Breast epithelium (tissue), 4 donors: ENCODE data around the gene MAPRE2. TPM values are rescaled to one million over a fixed set of nuclear protein-coding genes. Genes with fewer than 3 reads are reported as not detected.

ENCODE experiments used
- DNase-seq, 2 donors: peaks; one replicate each; pipeline ENCODE4 v3.0.0-alpha.2; 2019; ENCODE audit warnings: low spot score in 2 of 2
- H3K27ac ChIP-seq, 2 donors: fragments of 200-600 bp; sonication (generic) in 1 of 2; one replicate each; pipeline ENCODE4 v1.5.1; 2016 to 2019; ENCODE audit warnings: mild to moderate bottlenecking in 1 of 2
- H3K27me3 ChIP-seq, 2 donors: fragments of 200-600 bp; sonication (generic) in 1 of 2; one replicate each; pipeline versions ENCODE4 v1.5.1 to v1.6.0; 2017 to 2019; ENCODE audit warnings: control low read depth in 1 of 2, mild to moderate bottlenecking in 1 of 2
- H3K36me3 ChIP-seq: fragments of 200-600 bp; one replicate; pipeline ENCODE4 v1.5.1; 2019
- H3K4me1 ChIP-seq, 2 donors: fragments of 200-600 bp; sonication (generic); one replicate each; pipeline ENCODE4 v1.5.1; 2016 to 2019; ENCODE audit warnings: control low read depth in 1 of 2
- H3K4me3 ChIP-seq, 3 donors: fragments of 200-600 bp; sonication (generic); 1 replicate in 2 of 3; 2 replicates in 1 of 3; pipeline ENCODE4 v1.5.1; 2016 to 2019; ENCODE audit warnings: mild to moderate bottlenecking in 3 of 3, moderate library complexity in 2 of 3
- H3K9me3 ChIP-seq, 2 donors: fragments of 200-600 bp; sonication (generic) in 1 of 2; one replicate each; pipeline ENCODE4 v1.5.1; 2016 to 2019; ENCODE audit warnings: control low read depth in 1 of 2
- CTCF ChIP-seq, 3 donors: fragments of 450-650 bp; IDR thresholded peaks; one replicate each; pipeline ENCODE4 v1.5.1; 2016 to 2017; ENCODE audit warnings: antibody characterized with exemption in 3 of 3, mild to moderate bottlenecking in 3 of 3, moderate library complexity in 3 of 3
- POLR2A ChIP-seq: fragments of 450-650 bp; IDR thresholded peaks from one replicate; pipeline ENCODE4 v1.6.1; 2016; ENCODE audit warnings: antibody characterized with exemption, mild to moderate bottlenecking, moderate library complexity
- POLR2AphosphoS5 ChIP-seq, 3 donors: sonication (generic); formaldehyde crosslinking; IDR thresholded peaks; one replicate each; pipeline ENCODE4 v1.6.1; 2017; ENCODE audit warnings: antibody characterized with exemption in 3 of 3
- intact Hi-C: fragments of 100-400 bp; cut with DNase I; formaldehyde crosslinking; loops from one replicate; pipeline ENCODE4 v1.15.1; 2023; ENCODE audit warnings: low total_unique reads
- total RNA-seq, 3 donors: library from RNA; depleted of rRNA; stranded (reverse); fragments of >200 nt; gene quantifications; one replicate each; pipeline ENCODE4 v1.1.0, GENCODE V29; 2016

The MAPRE2 gene
- total RNA-seq, 3 donors from 2014 or later: 17.0 to 38.8 (median 21.3) TPM

GRCh38 chr18:35134190-35134730 lies 93.0 kb downstream of the MAPRE2 start:
- Histone ChIP-seq H3K36me3 (peaks cover 7% of the 10 kb centered on the region), H3K4me1 (no peaks in the 10 kb centered on the region)
- intact Hi-C loops: no loop called here

GRCh38 chr18:35134791-35135531 lies 93.7 kb downstream of the MAPRE2 start:
- H3K27ac ChIP-seq: no peak overlapping the region
- intact Hi-C loops: no loop called here
- H3K27me3 ChIP-seq: no peaks in the 10 kb centered on the region
- no peak overlapping the region for H3K4me3 ChIP-seq
- no peak for TF ChIP-seq POLR2AphosphoS5 (IDR thresholded peaks at IDR 0.05)
- no peak for TF ChIP-seq POLR2A
- TF ChIP-seq CTCF (IDR thresholded peaks at IDR 0.05): no peak
- H3K4me1 ChIP-seq: no peaks in the 10 kb centered on the region
- H3K36me3 ChIP-seq: peaks cover under 1% of the 10 kb centered on the region
- no peak for DNase-seq
- no peaks in the 10 kb centered on the region for H3K9me3 ChIP-seq

More at GRCh38 chr18:35134190-35134730, 93.0 kb downstream of the MAPRE2 start:
- H3K4me3 ChIP-seq: no peak overlapping the region
- DNase-seq: no peak
- TF ChIP-seq CTCF (IDR thresholded peaks at IDR 0.05) (no peak), POLR2AphosphoS5 (IDR thresholded peaks at IDR 0.05) (no peak), POLR2A (no peak)
- no peaks in the 10 kb centered on the region for H3K9me3 ChIP-seq
- H3K27ac ChIP-seq: no peak overlapping the region
- no peaks in the 10 kb centered on the region for H3K27me3 ChIP-seq

GRCh38 chr18:35136248-35136647 lies 95.0 kb downstream of the MAPRE2 start:
- no peak overlapping the region for H3K27ac ChIP-seq
- no peaks in the 10 kb centered on the region for H3K4me1 ChIP-seq
- no peaks in the 10 kb centered on the region for H3K9me3 ChIP-seq
- DNase-seq: no peak
- TF ChIP-seq POLR2AphosphoS5 (IDR thresholded peaks at IDR 0.05) (no peak), POLR2A (no peak), CTCF (IDR thresholded peaks at IDR 0.05) (no peak)
- intact Hi-C loops: no loop called here
- no peak overlapping the region for H3K4me3 ChIP-seq
- H3K27me3 ChIP-seq: no peaks in the 10 kb centered on the region
- H3K36me3 ChIP-seq: no peaks in the 10 kb centered on the region

- no peak for DNase-seq
- Histone ChIP-seq H3K4me3 (no peak overlapping the region), H3K9me3 (no peaks in the 10 kb centered on the region), H3K36me3 (no peaks in the 10 kb centered on the region), H3K27ac (no peak overlapping the region), H3K4me1 (no peaks in the 10 kb centered on the region), H3K27me3 (no peaks in the 10 kb centered on the region)
- no peak for TF ChIP-seq CTCF (IDR thresholded peaks at IDR 0.05)
- no peak for TF ChIP-seq POLR2AphosphoS5 (IDR thresholded peaks at IDR 0.05)
- TF ChIP-seq POLR2A: no peak
- intact Hi-C loops: no loop called here
These were observed 95.7 kb downstream of the MAPRE2 start for GRCh38 chr18:35136885-35137284.

GRCh38 chr18:35137632-35138031 lies 96.4 kb downstream of the MAPRE2 start:
- no peaks in the 10 kb centered on the region for H3K36me3 ChIP-seq
- H3K4me3 ChIP-seq: no peak overlapping the region
- intact Hi-C loops: no loop called here
- DNase-seq: no peak
- H3K4me1 ChIP-seq: no peaks in the 10 kb centered on the region
- no peak overlapping the region for H3K27ac ChIP-seq
- H3K9me3 ChIP-seq: no peaks in the 10 kb centered on the region
- no peaks in the 10 kb centered on the region for H3K27me3 ChIP-seq
- TF ChIP-seq POLR2A (no peak), POLR2AphosphoS5 (IDR thresholded peaks at IDR 0.05) (no peak), CTCF (IDR thresholded peaks at IDR 0.05) (no peak)
